Measurements from ENCODE around the gene DSCAM.

DNA sequence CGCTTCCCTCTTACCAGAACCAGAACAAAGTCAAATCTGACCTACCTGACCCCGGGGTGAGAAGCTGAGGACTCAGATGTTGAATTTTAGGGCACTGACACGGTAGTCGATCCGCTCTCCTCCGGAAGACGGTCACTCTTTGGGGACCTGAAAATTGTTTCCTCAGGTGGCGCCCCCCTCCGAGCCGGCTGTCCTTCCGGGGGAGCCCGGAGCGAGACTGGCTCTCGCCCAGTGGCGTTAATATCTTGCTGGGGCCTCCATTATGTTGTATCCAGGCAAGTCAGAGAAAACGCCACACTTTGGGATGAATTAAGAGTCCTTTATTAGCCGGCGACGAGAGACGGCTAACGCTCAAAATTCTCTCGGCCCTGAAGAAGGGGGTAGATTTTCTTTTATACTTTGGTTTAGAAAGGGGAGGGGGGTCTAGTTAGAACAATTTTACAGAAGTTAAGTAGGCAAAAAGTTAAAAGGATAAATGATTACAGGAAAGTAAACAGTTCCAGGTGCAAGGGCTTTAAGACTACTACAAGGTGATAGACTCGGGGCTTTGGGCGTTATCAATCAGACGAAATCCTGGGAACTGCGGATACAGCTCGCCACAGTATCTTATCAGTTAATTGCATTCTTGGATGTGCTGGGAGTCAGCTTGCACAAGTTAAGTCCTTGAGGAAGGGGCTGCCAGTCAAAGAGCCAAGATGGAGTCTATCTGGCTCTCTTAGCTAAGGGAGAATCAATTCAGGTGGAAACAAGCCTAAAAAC, 269.5 kb downstream of the DSCAM start:
- TF ChIP-seq, protein P1, sequence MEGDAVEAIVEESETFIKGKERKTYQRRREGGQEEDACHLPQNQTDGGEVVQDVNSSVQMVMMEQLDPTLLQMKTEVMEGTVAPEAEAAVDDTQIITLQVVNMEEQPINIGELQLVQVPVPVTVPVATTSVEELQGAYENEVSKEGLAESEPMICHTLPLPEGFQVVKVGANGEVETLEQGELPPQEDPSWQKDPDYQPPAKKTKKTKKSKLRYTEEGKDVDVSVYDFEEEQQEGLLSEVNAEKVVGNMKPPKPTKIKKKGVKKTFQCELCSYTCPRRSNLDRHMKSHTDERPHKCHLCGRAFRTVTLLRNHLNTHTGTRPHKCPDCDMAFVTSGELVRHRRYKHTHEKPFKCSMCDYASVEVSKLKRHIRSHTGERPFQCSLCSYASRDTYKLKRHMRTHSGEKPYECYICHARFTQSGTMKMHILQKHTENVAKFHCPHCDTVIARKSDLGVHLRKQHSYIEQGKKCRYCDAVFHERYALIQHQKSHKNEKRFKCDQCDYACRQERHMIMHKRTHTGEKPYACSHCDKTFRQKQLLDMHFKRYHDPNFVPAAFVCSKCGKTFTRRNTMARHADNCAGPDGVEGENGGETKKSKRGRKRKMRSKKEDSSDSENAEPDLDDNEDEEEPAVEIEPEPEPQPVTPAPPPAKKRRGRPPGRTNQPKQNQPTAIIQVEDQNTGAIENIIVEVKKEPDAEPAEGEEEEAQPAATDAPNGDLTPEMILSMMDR (IDR thresholded peaks at IDR 0.05) = no peak
- TF ChIP-seq POLR2A (IDR thresholded peaks at IDR 0.05) = no peak

Data from Peyer's patch (tissue), 4 donors.